ENCODE results near the gene REXO4.
"Not testable (repeated sequence)": the region's sequence is repeated elsewhere in the genome, so short reads cannot be mapped to it uniquely, and the experiment has no call there.

REXO4 gene

GRCh38 chr9:133420392-133420827 lies 2.6 kb upstream of the REXO4 start:
- no peak for DNase-seq

- no peak for DNase-seq
Measured at GRCh38 chr9:133419005-133419404, 1.2 kb upstream of the REXO4 start.

- no peak for DNase-seq
Measured at GRCh38 chr9:133415170-133415569, 2.6 kb downstream of the REXO4 start.

- DNase-seq, result no peak
Measured at GRCh38 chr9:133408042-133408441, 9.8 kb downstream of the REXO4 start.

- DNase-seq, result peak; percentile 71
Measured at GRCh38 chr9:133406480-133407307, 11.1 kb downstream of the REXO4 start.

GRCh38 chr9:133405508-133406438 lies 12.0 kb downstream of the REXO4 start:
- DNase-seq, result no peak

GRCh38 chr9:133404454-133405002 lies 13.3 kb downstream of the REXO4 start:
- no peak for DNase-seq

GRCh38 chr9:133403766-133404453 lies 13.9 kb downstream of the REXO4 start:
- no peak for DNase-seq

GRCh38 chr9:133402689-133403088 lies 15.1 kb downstream of the REXO4 start:
- no peak for DNase-seq

- no peak for DNase-seq
Measured at GRCh38 chr9:133401588-133401987, 16.2 kb downstream of the REXO4 start.

GRCh38 chr9:133400292-133400691 lies 17.5 kb downstream of the REXO4 start:
- no peak for DNase-seq

- no peak for DNase-seq
Measured at GRCh38 chr9:133397895-133398294, 19.9 kb downstream of the REXO4 start.

GRCh38 chr9:133397370-133397769 lies 20.4 kb downstream of the REXO4 start:
- DNase-seq, result no peak

GRCh38 chr9:133396952-133397351 lies 20.9 kb downstream of the REXO4 start:
- no peak for DNase-seq

GRCh38 chr9:133394687-133395271 lies 23.0 kb downstream of the REXO4 start:
- DNase-seq, result no peak

GRCh38 chr9:133393399-133393798 lies 24.4 kb downstream of the REXO4 start:
- DNase-seq, result no peak

GRCh38 chr9:133392308-133392707 lies 25.5 kb downstream of the REXO4 start:
- not testable (repeated sequence) for DNase-seq

- DNase-seq, result not testable (repeated sequence)
Measured at GRCh38 chr9:133391449-133391848, 26.4 kb downstream of the REXO4 start.

GRCh38 chr9:133390713-133391112 lies 27.1 kb downstream of the REXO4 start:
- DNase-seq, result no peak

GRCh38 chr9:133389562-133389961 lies 28.2 kb downstream of the REXO4 start:
- no peak for DNase-seq

- no peak for DNase-seq
Measured at GRCh38 chr9:133389025-133389557, 28.7 kb downstream of the REXO4 start.

GRCh38 chr9:133387680-133388079 lies 30.1 kb downstream of the REXO4 start:
- no peak for DNase-seq
